RWPE1 (cell line): ENCODE measurements around the gene SNHG17.

ENCODE experiments used
- CTCF ChIA-PET: fragments of 350-600 bp; sonication (Branson Sonifier 250); formaldehyde crosslinking; extraction: SDS; loops from one replicate; lab custom pipeline; 2021; lab: Yijun Ruan, JAX
- POLR2A ChIA-PET: fragments of 400-600 bp; formaldehyde crosslinking; extraction: SDS; loops from one replicate; lab custom pipeline; 2020; ENCODE audit warnings: antibody characterized with exemption; ENCODE audit not compliant: low non-redundant PET; lab: Yijun Ruan, JAX
- DNase-seq: peaks from one replicate; pipeline ENCODE4 v3.0.0; 2012; ENCODE audit warnings: low spot score
- H3K27ac ChIP-seq: fragments of 450-650 bp; 2 replicates; pipeline ENCODE4 v1.5.1; 2017
- TF ChIP-seq, protein P1 (sequence below): fragments of 450-650 bp; conservative IDR thresholded peaks from 2 replicates; pipeline ENCODE4 v1.5.1; 2017; ENCODE audit warnings: low read depth, mild to moderate bottlenecking

The SNHG17 gene

DNA sequence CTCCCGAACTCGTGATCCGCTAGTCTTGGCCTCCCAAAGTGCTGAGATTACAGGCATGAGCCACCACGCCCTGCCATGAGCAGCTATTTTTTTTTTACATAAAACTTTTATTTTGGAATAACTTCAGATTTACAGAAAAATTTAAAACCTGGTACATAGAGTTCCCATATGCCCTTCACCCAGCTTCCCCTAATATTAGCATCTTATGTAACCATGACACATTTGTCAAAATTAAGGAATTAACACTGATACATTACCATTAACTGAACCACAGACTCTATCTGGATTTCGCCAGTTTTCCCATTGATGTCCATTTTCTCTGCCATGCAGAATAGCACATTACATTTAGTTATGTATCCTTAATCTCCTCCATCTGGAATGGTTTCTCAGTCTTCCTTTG is 23.2 kb upstream of the SNHG17 start:
- DNase-seq, result no peak
- CTCF ChIA-PET, result interaction anchor here (0.7 kb wide), 1 partner anchor 11 kb away, joined by 4 read pairs; no protein-coding TSS in a partner anchor
- TF ChIP-seq, protein P1, sequence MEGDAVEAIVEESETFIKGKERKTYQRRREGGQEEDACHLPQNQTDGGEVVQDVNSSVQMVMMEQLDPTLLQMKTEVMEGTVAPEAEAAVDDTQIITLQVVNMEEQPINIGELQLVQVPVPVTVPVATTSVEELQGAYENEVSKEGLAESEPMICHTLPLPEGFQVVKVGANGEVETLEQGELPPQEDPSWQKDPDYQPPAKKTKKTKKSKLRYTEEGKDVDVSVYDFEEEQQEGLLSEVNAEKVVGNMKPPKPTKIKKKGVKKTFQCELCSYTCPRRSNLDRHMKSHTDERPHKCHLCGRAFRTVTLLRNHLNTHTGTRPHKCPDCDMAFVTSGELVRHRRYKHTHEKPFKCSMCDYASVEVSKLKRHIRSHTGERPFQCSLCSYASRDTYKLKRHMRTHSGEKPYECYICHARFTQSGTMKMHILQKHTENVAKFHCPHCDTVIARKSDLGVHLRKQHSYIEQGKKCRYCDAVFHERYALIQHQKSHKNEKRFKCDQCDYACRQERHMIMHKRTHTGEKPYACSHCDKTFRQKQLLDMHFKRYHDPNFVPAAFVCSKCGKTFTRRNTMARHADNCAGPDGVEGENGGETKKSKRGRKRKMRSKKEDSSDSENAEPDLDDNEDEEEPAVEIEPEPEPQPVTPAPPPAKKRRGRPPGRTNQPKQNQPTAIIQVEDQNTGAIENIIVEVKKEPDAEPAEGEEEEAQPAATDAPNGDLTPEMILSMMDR, result no peak
- POLR2A ChIA-PET, result no interaction called here
- no peak overlapping the region for H3K27ac ChIP-seq

DNA sequence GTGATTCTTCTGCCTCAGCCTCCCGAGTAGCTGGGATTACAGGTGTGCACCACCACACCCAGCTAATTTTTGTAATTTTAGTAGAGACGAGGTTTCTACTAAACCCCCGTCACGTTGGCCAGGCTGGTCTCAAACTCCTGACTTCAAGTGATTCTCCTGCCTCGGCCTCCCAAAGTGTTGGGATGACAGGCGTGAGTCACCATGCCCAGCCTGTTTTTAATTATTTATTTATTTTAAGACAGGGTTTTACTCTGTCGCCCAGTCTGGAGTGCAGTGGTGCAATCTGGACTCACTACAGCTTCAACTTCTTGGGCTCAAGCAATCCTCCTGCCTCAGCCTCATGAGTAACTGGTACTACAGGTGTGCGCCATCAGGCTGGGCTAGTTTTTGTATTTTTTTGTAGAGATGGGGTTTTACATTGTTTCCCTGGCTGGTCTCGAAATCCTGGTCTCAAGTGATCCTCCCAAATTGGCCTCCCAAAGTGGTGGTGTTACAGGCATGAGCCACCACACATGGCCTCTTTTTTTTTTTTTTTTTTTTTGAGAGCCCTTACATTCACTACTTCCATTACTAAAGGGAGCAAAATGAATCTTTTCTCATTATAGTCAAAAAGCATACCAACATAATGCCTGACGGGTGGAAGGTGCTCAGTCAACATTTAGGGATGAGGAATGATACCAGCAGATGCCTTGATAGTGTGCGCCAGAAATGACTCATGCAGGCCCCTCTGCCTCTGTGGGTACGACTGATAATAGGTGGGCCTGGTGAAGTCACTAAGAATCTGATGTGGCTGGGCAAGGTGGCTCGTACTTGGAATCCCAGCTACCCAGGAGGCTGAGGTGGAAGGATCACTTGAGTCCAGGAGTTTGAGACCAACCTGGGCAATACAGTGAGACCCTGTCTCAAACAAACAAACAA is 19.7 kb upstream of the SNHG17 start:
- TF ChIP-seq, protein P1, result no peak
- DNase-seq, result no peak
- CTCF ChIA-PET, result no interaction called here
- POLR2A ChIA-PET, result interaction anchor here (1.8 to 2.3 kb wide), 2 partner anchors 18 to 20 kb away, joined by 4 to 14 read pairs; partner anchors contain the start of genes RALGAPB and SNHG17
- no peak overlapping the region for H3K27ac ChIP-seq

DNA sequence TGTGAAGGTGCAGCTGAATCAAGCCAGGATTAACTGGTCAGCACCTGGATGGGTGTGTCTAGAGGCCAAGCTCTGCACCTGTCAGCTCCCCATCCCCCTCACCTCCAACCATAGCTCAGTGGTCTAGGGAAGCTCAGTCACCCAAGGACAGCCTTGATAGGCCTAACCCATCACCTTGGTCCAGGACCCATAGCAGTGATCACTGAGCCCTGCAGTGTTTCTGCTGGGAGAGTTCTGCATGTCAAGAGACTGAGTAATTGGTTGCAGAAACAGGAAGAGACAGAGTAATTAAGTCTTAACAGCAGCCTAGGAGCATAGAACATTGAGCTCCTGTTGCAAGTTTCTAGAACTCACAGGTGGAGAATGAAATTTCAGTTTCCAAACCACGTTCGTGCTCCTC is 18.8 kb upstream of the SNHG17 start:
- ChIA-PET CTCF (interaction anchor here (1.6 kb wide), 1 partner anchor 19 kb away, joined by 8 read pairs; the partner anchor contains the start of gene RALGAPB), POLR2A (interaction anchor here (1.8 to 2.3 kb wide), 2 partner anchors 19 kb away, joined by 4 to 14 read pairs; partner anchors contain the start of genes RALGAPB and SNHG17)
- H3K27ac ChIP-seq, result no peak overlapping the region
- DNase-seq, result no peak
- TF ChIP-seq, protein P1, result no peak

DNA sequence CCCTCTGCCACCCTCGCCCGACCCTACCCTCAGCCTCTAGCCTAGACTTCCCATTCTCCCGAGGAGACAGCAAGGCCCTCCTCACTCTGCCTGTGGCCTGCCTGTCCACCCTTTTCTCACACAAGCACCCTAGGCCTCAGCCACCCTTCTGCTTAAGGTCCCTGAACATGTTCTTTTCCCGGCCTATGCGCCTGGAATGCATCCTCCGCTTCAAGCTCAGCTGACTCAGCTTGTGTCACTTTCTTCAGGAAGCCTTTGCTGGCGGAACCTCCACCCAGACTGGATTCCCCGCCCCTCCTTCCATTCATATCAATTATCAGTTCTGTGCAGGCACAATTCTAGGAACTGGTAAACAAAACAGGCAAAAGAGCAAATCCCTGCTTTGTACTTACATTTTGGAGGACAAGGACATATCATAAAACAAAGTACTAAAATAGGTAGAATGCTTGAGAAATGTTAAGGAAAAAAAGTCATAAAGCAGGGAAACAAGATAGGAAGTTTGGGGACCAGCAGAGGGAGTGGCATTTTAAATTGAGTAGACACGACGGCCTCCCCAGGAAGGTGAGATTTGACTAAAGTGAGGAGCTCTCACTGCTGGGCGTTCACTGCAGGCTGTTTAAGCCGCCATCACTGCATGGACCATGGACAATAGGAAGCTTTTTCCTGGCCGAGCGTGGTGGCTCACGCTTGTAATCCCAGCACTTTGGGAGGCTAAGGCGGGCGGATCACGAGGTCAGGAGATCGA is 17.9 kb upstream of the SNHG17 start:
- ChIA-PET POLR2A (interaction anchor here (1.8 to 2.3 kb wide), 2 partner anchors 18 to 20 kb away, joined by 4 to 14 read pairs; partner anchors contain the start of genes RALGAPB and SNHG17), CTCF (interaction anchor here (0.5 to 1.6 kb wide), 5 partner anchors 19 to 1097 kb away, joined by 3 to 8 read pairs (median 3); partner anchors contain the start of gene RALGAPB)
- peak overlapping the region; percentile 60 for H3K27ac ChIP-seq
- TF ChIP-seq, protein P1, result no peak
- peak; percentile 76 for DNase-seq

DNA sequence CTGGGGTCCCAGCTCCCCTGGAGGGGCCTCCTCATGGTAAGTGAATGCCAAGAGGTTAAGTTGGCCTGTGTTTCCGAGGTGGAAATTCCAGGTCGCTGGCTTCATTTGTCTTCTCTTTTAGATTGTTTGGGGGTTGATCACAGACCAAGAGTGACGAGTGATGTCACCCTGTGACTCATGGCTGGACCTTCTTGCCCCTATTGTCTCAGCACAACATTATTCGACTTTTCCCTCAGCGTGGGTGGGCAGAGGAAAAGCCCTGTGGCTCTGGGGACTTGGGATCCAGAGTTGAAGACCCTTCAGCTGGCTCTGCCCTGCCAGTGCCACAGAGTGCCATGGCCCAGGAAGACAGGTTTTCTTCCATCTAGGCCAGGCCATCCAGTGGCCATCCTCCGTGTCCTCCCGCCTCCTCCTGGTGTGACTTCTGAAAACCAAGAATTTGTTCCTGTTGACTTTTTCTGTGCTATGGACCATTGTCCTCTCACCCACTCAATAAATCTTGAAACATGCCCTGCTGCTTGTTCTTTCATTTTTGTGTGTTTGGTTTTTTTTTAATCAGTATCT is 15.4 kb upstream of the SNHG17 start:
- ChIA-PET POLR2A (no interaction called here), CTCF (interaction anchor here (0.6 kb wide), 1 partner anchor 14 kb away, joined by 4 read pairs; no protein-coding TSS in a partner anchor)
- no peak overlapping the region for H3K27ac ChIP-seq
- TF ChIP-seq, protein P1, result no peak
- no peak for DNase-seq
